ENCODE data around the gene THBS2. TPM values are rescaled to one million over a fixed set of nuclear protein-coding genes. Genes with fewer than 3 reads are reported as not detected.
"Not testable (repeated sequence)": the region's sequence is repeated elsewhere in the genome, so short reads cannot be mapped to it uniquely, and the experiment has no call there.

THBS2 gene
- total RNA-seq, 2 experiments from 2014 or later, result not detected

GRCh38 chr6:169221264-169221663 is 32.4 kb downstream of the THBS2 start:
- CTCF ChIA-PET, result no interaction called here
- Mint-ChIP-seq H3K4me1 (ENCODE audit: low read depth) (no peaks in the 10 kb centered on the region), H3K27ac (no peak overlapping the region), H3K36me3 (no peaks in the 10 kb centered on the region), H3K4me3 (no peak overlapping the region), H3K9me3 (no peaks in the 10 kb centered on the region), H3K27me3 (peaks cover 4% of the 10 kb centered on the region)
- intact Hi-C loops (cut with micrococcal nuclease), result no loop called here
- POLR2A ChIA-PET, result no interaction called here
- no peak for DNase-seq

- POLR2A ChIA-PET, result no interaction called here
- intact Hi-C loops (cut with micrococcal nuclease), result no loop called here
- no peaks in the 10 kb centered on the region for H3K36me3 Mint-ChIP-seq
- no peaks in the 10 kb centered on the region for H3K4me1 Mint-ChIP-seq (ENCODE audit: low read depth)
- no peak for DNase-seq
- H3K27me3 Mint-ChIP-seq, result peaks cover 1% of the 10 kb centered on the region
- no peak overlapping the region for H3K27ac Mint-ChIP-seq
- CTCF ChIA-PET, result no interaction called here
- H3K4me3 Mint-ChIP-seq, result no peak overlapping the region
- H3K9me3 Mint-ChIP-seq, result no peaks in the 10 kb centered on the region
Measured at GRCh38 chr6:169220068-169220964, 33.3 kb downstream of the THBS2 start.

- H3K4me1 Mint-ChIP-seq (ENCODE audit: low read depth), result peaks cover 3% of the 10 kb centered on the region
- H3K27ac Mint-ChIP-seq, result no peak overlapping the region
- POLR2A ChIA-PET, result no interaction called here
- CTCF ChIA-PET, result no interaction called here
- no peak for DNase-seq
- no peak overlapping the region for H3K4me3 Mint-ChIP-seq
- no peaks in the 10 kb centered on the region for H3K9me3 Mint-ChIP-seq
- intact Hi-C loops (cut with micrococcal nuclease), result loop anchor here (10.0 kb wide), 2 partner anchors 317 to 507 kb away; partner anchors contain the start of gene PHF10
- no peaks in the 10 kb centered on the region for H3K36me3 Mint-ChIP-seq
- H3K27me3 Mint-ChIP-seq, result no peaks in the 10 kb centered on the region
Measured at GRCh38 chr6:169217972-169218371, 35.7 kb downstream of the THBS2 start.

GRCh38 chr6:169216830-169217229 is 36.8 kb downstream of the THBS2 start:
- no peaks in the 10 kb centered on the region for H3K36me3 Mint-ChIP-seq
- DNase-seq, result no peak
- no peak overlapping the region for H3K27ac Mint-ChIP-seq
- ChIA-PET POLR2A (no interaction called here), CTCF (no interaction called here)
- intact Hi-C loops (cut with micrococcal nuclease), result loop anchor here (10.0 kb wide), 2 partner anchors 318 to 508 kb away; partner anchors contain the start of gene PHF10
- H3K4me1 Mint-ChIP-seq (ENCODE audit: low read depth), result peaks cover 7% of the 10 kb centered on the region
- no peaks in the 10 kb centered on the region for H3K27me3 Mint-ChIP-seq
- no peaks in the 10 kb centered on the region for H3K9me3 Mint-ChIP-seq
- no peak overlapping the region for H3K4me3 Mint-ChIP-seq

GRCh38 chr6:169215201-169215681 is 38.4 kb downstream of the THBS2 start:
- no peak overlapping the region for H3K4me3 Mint-ChIP-seq
- POLR2A ChIA-PET, result no interaction called here
- CTCF ChIA-PET, result no interaction called here
- H3K27ac Mint-ChIP-seq, result no peak overlapping the region
- no peaks in the 10 kb centered on the region for H3K9me3 Mint-ChIP-seq
- DNase-seq, result no peak
- H3K36me3 Mint-ChIP-seq, result no peaks in the 10 kb centered on the region
- intact Hi-C loops (cut with micrococcal nuclease), result loop anchor here (10.0 kb wide), 2 partner anchors 320 to 510 kb away; partner anchors contain the start of gene PHF10
- peaks cover 9% of the 10 kb centered on the region for H3K4me1 Mint-ChIP-seq (ENCODE audit: low read depth)
- H3K27me3 Mint-ChIP-seq, result no peaks in the 10 kb centered on the region

- intact Hi-C loops (cut with micrococcal nuclease), result loop anchor here (10.0 kb wide), 2 partner anchors 320 to 510 kb away; partner anchors contain the start of gene PHF10
- DNase-seq, result peak; percentile 21
- H3K4me3 Mint-ChIP-seq; H3K9me3 Mint-ChIP-seq; H3K36me3 Mint-ChIP-seq; POLR2A ChIA-PET; CTCF ChIA-PET; H3K27me3 Mint-ChIP-seq; H3K4me1 Mint-ChIP-seq (ENCODE audit: low read depth); H3K27ac Mint-ChIP-seq: not testable (repeated sequence)
Measured at GRCh38 chr6:169214789-169215188, 38.9 kb downstream of the THBS2 start.

- no peak overlapping the region for H3K4me3 Mint-ChIP-seq
- H3K27ac Mint-ChIP-seq, result no peak overlapping the region
- ChIA-PET POLR2A (no interaction called here), CTCF (interaction anchor here (0.9 kb wide), 1 partner anchor 576 kb away, joined by 5 read pairs; no protein-coding TSS in a partner anchor)
- no peaks in the 10 kb centered on the region for H3K9me3 Mint-ChIP-seq
- intact Hi-C loops (cut with micrococcal nuclease), result loop anchor here (10.0 kb wide), 2 partner anchors 321 to 511 kb away; partner anchors contain the start of gene PHF10
- no peaks in the 10 kb centered on the region for H3K36me3 Mint-ChIP-seq
- H3K27me3 Mint-ChIP-seq, result no peaks in the 10 kb centered on the region
- peaks cover 9% of the 10 kb centered on the region for H3K4me1 Mint-ChIP-seq (ENCODE audit: low read depth)
- DNase-seq, result no peak
Measured at GRCh38 chr6:169213814-169214520, 39.7 kb downstream of the THBS2 start.

GRCh38 chr6:169212897-169213813 is 40.5 kb downstream of the THBS2 start:
- ChIA-PET CTCF (interaction anchor here (0.9 kb wide), 1 partner anchor 577 kb away, joined by 5 read pairs; no protein-coding TSS in a partner anchor), POLR2A (no interaction called here)
- Mint-ChIP-seq H3K36me3 (no peaks in the 10 kb centered on the region), H3K27ac (peak overlapping the region; percentile 55), H3K9me3 (no peaks in the 10 kb centered on the region), H3K4me1 (ENCODE audit: low read depth) (peaks cover 9% of the 10 kb centered on the region), H3K27me3 (no peaks in the 10 kb centered on the region), H3K4me3 (peak overlapping the region; percentile 51)
- peak; percentile 93 for DNase-seq
- intact Hi-C loops (cut with micrococcal nuclease), result loop anchor here (10.0 kb wide), 2 partner anchors 322 to 512 kb away; partner anchors contain the start of gene PHF10

- H3K27ac Mint-ChIP-seq, result no peak overlapping the region
- H3K4me1 Mint-ChIP-seq (ENCODE audit: low read depth), result peaks cover 9% of the 10 kb centered on the region
- H3K27me3 Mint-ChIP-seq, result no peaks in the 10 kb centered on the region
- H3K36me3 Mint-ChIP-seq, result peaks cover 4% of the 10 kb centered on the region
- intact Hi-C loops (cut with micrococcal nuclease), result loop anchor here (10.0 kb wide), 2 partner anchors 322 to 512 kb away; partner anchors contain the start of gene PHF10
- peaks cover 3% of the 10 kb centered on the region for H3K9me3 Mint-ChIP-seq
- ChIA-PET POLR2A (no interaction called here), CTCF (no interaction called here)
- no peak overlapping the region for H3K4me3 Mint-ChIP-seq
- DNase-seq, result no peak
Measured at GRCh38 chr6:169212436-169212835, 41.2 kb downstream of the THBS2 start.

- Mint-ChIP-seq H3K27ac (no peak overlapping the region), H3K36me3 (peaks cover 6% of the 10 kb centered on the region), H3K4me3 (no peak overlapping the region), H3K27me3 (no peaks in the 10 kb centered on the region), H3K9me3 (peaks cover 5% of the 10 kb centered on the region), H3K4me1 (ENCODE audit: low read depth) (peaks cover 9% of the 10 kb centered on the region)
- ChIA-PET CTCF (no interaction called here), POLR2A (no interaction called here)
- intact Hi-C loops (cut with micrococcal nuclease), result loop anchor here (10.0 kb wide), 2 partner anchors 323 to 513 kb away; partner anchors contain the start of gene PHF10
- DNase-seq, result no peak
Measured at GRCh38 chr6:169211881-169212280, 41.8 kb downstream of the THBS2 start.

GRCh38 chr6:169210611-169211010 is 43.0 kb downstream of the THBS2 start:
- intact Hi-C loops (cut with micrococcal nuclease), result loop anchor here (10.0 kb wide), 2 partner anchors 324 to 514 kb away; partner anchors contain the start of gene PHF10
- no peak overlapping the region for H3K27ac Mint-ChIP-seq
- ChIA-PET CTCF (no interaction called here), POLR2A (no interaction called here)
- H3K36me3 Mint-ChIP-seq, result peaks cover 10% of the 10 kb centered on the region
- no peak overlapping the region for H3K4me3 Mint-ChIP-seq
- no peaks in the 10 kb centered on the region for H3K27me3 Mint-ChIP-seq
- H3K9me3 Mint-ChIP-seq, result peaks cover 11% of the 10 kb centered on the region
- DNase-seq, result no peak
- peaks cover 9% of the 10 kb centered on the region for H3K4me1 Mint-ChIP-seq (ENCODE audit: low read depth)

Measured in activated CD4-positive, alpha-beta memory T cell treated with anti-CD3 and anti-CD28 coated beads for 36 hours (primary cell).